Measurements from ENCODE around the gene NFATC4.
"Not testable (repeated sequence)": the region's sequence is repeated elsewhere in the genome, so short reads cannot be mapped to it uniquely, and the experiment has no call there.

Gene NFATC4

GRCh38 chr14:24339284-24340151 lies 28.5 kb upstream of the NFATC4 start, which contains the start of gene RIPK3:
Gene RIPK3 (minus strand): TSS chr14:24339991. CDS start chr14:24339826, 165 bp downstream.
- DNase-seq, result peak; percentile 77

DNA sequence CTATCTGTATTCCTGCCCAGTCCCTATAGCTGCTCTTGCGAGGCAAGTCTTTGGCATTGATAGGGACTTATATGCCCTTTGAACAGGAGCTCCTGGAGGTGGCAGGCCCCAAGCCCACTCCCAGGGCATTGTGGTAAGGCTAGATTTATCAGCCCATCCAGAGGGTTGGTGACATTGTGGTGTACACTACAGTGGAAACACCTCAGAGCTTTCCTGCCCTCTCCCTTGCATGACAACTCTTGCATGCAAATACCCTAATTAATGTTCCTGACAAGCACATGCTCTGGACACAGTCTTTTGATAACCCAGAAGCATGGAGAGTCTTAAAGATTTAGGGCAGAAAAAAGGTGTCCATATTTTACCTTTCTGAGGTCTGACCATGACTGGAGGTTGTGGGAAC lies 27.4 kb upstream of the NFATC4 start:
- no peak for DNase-seq

DNA sequence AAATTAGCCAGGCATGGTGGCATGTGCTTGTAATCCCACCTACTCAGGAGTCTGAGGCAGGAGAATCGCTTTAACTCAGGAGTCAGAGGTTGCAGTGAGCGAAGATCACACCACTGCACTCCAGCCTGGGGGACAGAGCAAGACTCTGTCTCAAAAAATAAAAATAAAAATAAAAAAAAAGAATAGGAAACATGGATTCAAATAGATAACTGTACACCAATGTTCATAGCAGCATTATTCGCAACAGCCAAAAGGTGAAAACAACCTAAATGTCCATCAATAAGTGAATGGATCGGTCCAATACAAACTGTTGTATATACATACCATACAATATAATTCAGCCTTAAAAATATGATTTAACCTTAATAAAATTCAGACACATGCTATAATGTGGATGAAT lies 25.1 kb upstream of the NFATC4 start:
- no peak for DNase-seq

- DNase-seq, result no peak
Observed at GRCh38 chr14:24343795-24344660, 24.0 kb upstream of the NFATC4 start.

DNA sequence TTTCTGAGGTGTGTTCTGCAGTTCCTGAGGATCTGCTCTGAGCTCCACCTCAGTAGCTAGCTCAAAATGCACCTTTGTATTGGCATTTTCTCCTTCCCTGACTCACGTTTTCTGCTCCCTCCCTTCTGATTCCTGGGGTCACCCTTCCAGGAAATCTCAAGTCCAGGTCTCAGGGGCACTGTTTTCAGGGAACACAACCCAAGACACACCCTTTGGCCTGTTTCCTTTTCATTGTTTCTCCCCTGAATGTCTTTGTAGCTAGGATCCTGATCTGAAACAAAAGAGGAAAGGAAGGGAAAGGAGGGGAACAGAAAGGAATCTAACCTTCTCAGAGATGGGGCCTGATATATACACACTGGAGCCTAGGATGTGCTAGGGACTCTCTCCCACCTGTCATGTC lies 20.9 kb upstream of the NFATC4 start:
- DNase-seq, result no peak

DNA sequence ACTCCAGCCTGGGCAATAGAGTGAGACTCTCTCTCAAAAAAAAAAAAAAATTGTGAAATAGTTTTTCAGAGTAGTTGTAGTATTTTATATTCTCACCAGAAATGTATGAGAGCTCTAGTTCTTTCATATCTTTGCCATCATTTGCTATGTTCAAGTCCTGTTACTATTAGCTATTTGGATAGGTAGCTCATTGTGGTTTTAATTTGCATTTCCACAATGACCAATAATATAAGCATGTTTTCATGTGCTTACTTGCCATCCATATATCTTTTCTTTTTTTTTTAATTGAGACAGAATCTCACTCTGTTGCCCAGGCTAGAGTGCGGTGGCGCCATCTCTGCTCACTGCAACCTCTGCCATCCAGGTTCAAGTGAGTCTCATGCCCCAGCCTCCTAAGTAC lies 19.8 kb upstream of the NFATC4 start:
- no peak for DNase-seq

DNA sequence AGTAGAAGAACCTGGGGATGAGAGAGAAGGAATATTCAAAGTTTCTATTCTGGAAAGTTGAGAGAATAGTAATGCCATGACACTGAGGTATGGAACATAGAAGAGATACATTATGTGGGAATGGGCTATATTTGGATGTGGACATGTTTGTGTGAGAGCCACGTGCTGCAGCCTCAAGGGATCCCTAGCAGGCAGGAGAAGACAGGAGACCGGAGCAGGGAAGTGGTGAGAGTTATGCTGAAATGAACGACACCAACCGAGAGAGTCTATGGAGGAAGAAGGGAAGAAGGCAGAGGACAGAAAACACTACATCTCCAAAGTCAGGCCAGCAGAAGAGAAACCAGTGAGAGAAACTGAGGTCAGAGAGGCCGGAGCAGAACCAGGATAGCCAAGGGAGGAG lies 18.2 kb upstream of the NFATC4 start:
- no peak for DNase-seq

DNA sequence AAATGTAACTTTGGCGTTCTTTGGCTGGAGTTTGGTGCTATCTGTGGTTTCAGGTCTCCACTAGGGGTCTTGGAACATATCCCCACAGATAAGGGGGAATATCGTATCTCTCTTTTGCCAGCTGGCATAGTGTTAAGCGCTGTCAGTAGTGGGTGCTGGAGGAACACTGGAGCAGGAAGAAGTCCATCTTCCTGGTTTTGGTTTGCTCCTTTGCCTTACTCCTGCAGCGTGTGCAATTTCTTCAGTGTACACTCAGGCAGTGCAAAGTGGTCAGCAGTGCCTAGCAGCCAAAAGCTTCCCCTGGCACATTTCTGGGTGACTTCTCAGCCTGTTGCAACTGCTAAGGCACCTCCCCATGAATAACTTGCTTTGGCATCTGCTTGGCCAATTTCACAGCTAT lies 16.5 kb upstream of the NFATC4 start:
- DNase-seq, result no peak

GRCh38 chr14:24353559-24354481 lies 14.2 kb upstream of the NFATC4 start:
- peak; percentile 66 for DNase-seq

GRCh38 chr14:24354482-24354825 lies 13.5 kb upstream of the NFATC4 start:
- DNase-seq, result not testable (repeated sequence)

GRCh38 chr14:24355009-24355408 lies 13.0 kb upstream of the NFATC4 start:
- no peak for DNase-seq

GRCh38 chr14:24356208-24356607 lies 11.8 kb upstream of the NFATC4 start:
- DNase-seq, result no peak

- no peak for DNase-seq
Observed at GRCh38 chr14:24360281-24360680, 7.7 kb upstream of the NFATC4 start.

GRCh38 chr14:24361326-24361725 lies 6.7 kb upstream of the NFATC4 start:
- DNase-seq, result peak; percentile 53

DNA sequence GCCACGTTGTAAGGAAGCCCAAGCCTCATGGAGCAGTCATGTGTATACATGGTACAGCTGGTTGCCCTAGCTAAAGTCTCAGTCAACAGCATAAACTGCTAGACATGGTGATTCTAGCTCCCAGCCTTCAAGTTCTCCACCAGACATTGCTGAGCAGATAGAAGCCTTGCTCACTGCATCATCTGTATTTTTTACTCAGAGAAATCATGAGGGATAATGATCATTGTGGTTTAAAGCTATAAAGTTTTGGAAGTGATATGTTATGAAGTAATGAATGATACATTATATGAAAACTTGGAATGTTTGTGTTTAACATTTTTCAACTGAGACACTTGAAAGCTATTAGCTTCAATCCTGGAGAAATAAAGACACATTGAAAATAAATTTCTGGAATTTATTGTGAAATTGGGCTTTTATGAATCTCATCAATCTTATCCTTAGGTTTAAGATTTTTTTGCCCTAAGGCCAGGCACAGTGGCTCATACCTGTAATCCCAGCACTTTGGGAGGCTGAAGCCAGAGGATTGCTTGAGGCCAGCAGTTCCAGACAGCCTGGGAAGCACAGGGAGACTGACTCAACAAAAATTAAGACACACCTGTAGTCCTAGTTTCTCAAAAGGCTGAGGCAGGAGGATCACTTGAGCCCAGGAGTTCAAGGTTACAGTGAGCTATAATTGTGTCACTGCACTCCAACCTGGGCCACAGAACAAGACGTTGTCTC lies 5.6 kb upstream of the NFATC4 start:
- no peak for DNase-seq

GRCh38 chr14:24363401-24363800 lies 4.6 kb upstream of the NFATC4 start:
- DNase-seq, result no peak

DNA sequence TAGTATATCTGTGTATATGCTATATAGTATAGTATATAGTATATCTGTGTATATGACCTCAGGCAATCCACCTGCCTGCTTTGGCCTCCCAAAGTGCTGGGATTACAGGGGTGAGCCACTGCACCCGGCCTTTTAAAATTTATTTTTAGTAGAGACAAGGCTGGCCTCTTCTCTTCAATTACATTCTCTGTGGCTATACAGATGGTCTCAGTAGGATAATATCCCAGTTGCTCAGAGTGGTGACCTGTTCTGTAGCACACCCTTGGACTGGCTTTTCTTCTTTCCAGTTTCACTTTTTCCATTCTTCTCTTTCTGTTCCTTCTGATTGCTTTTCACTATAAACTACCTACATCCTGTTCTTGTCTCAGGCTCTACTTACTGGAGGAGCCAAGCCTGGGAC lies 3.1 kb upstream of the NFATC4 start:
- DNase-seq, result no peak

DNA sequence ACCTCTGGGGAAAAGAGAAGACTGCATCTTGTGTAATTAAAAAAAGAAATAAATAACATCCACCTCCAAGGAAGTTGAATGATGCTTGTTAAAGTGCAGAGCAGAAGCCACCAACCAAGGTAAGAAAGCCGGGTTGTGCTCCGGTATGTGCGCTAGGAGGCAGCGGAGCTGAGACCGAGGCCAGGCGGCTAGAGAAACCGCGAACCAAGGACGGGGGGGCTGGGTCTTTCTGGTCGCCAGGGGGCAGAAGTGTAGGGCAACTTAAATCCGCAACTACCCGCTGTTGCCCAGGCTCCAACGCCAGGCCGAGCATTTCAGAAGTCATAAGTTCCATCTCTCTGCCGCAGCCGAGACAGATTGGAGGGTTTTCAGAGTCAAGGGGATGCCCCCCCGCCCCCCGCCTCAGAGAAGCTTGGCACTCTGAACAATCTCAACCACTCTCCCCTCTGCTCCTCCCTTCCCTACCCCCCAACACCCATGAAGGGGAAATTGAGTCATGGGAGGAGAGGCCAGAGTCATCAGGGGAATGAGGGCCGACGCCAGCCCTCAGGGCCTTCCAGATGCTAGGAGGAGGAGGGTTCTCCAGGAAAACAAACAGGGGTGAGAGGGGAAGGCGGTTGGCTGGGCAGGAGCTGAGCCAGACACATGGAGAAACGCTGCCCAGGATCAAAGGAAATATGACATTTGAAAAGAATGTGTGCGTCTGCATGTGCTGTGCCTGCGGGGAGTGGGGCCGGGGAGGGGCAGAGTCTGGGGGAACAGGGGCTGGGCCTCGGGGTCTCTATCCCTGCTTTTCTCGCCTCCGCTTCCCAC lies 2.2 kb upstream of the NFATC4 start:
- DNase-seq, result peak; percentile 78

- DNase-seq, result no peak
Observed at GRCh38 chr14:24366413-24366720, 1.6 kb upstream of the NFATC4 start.

- DNase-seq, result no peak
Observed at GRCh38 chr14:24366721-24367513, 1.1 kb upstream of the NFATC4 start.

DNA sequence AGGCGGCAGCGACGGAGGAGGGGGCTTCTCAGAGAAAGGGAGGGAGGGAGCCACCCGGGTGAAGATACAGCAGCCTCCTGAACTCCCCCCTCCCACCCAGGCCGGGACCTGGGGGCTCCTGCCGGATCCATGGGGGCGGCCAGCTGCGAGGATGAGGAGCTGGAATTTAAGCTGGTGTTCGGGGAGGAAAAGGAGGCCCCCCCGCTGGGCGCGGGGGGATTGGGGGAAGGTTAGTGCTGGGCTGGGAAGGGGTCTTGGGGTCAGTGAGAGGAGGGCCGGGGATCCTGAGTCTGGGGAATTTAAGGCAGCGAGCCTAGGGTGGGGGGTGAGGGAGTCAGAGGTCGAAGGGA lies 203 bp downstream of the NFATC4 start:
- no peak for DNase-seq
